Measurements from ENCODE around the gene RPS6KA2. TPM values are rescaled to one million over a fixed set of nuclear protein-coding genes. Genes with fewer than 3 reads are reported as not detected.

The RPS6KA2 gene
- total RNA-seq, 1 experiment from 2014 or later = 18.5 TPM

DNA sequence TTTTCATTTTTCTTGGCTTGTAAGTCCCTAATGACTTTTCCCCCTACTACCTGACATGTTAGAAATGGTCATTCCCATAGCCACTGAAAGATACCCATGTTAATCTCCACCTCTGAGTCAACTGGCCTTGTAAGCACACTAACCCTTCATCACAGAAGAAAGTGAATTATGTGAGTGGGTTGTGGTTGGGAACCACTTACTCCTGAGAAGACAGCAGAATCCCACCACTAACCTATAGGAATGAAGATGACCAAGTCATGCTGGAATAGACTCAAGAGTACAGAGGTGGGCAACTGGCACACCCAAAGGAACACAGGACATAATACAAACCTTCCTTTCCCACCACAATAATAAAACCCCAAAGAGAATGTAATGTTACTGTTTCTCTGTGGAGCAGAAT lies 70.7 kb downstream of the RPS6KA2 start:
- CTCF ChIA-PET = no interaction called here

DNA sequence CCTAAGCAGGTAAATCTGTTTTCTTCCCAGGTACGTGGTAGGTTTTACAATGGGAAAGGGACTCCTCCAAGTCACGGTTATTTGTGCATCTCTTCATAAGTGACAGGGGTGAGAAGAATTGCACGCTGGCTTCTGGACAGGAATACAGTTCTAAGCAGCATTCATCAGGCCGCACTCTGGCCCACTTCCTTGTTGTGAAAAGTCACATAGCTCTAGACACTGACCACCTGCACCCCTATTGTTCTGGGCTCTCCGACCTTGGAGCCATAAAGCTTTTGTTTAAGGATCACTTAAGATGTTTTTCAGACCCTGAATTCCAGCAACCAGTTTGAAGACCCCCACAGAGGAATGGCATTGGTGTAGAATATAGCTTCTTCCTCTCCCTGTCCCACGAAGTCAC lies 72.0 kb downstream of the RPS6KA2 start:
- H3K79me2 ChIP-seq (ENCODE audit: low read depth) = peaks cover 7% of the 10 kb centered on the region; the same call in 1 of the 2 replicates
- CTCF ChIA-PET = no interaction called here
- intact Hi-C loops (cut with micrococcal nuclease; ENCODE audit: unreplicated experiment) = no loop called here

More for the DNA sequence above, 70.7 kb downstream of the RPS6KA2 start:
- intact Hi-C loops (cut with micrococcal nuclease; ENCODE audit: unreplicated experiment) = loop anchor here (1.0 to 2.0 kb wide), 2 partner anchors 70 to 122 kb away; partner anchors contain the start of gene RPS6KA2
- H2AFZ ChIP-seq = no peak overlapping the region
- peak overlapping the region; percentile 64 for H3K4me2 ChIP-seq
- peak overlapping the region; percentile 88 for H3K27ac ChIP-seq
- BruUV-seq (replicated peaks) = TSS peak; percentile 47
- POLR2A ChIA-PET (ENCODE audit: unreplicated experiment) = interaction anchor here (0.6 to 0.9 kb wide), 2 partner anchors 14 to 67 kb away, joined by 3 to 5 read pairs; no protein-coding TSS in a partner anchor
- no peak overlapping the region for H3K4me3 ChIP-seq
- peaks cover 26% of the 10 kb centered on the region for H3F3A ChIP-seq (ENCODE audit: insufficient read depth, low read depth)
- H3K9me2 ChIP-seq (ENCODE audit: insufficient read depth) = no peaks in the 10 kb centered on the region
- TF ChIP-seq, protein P1, sequence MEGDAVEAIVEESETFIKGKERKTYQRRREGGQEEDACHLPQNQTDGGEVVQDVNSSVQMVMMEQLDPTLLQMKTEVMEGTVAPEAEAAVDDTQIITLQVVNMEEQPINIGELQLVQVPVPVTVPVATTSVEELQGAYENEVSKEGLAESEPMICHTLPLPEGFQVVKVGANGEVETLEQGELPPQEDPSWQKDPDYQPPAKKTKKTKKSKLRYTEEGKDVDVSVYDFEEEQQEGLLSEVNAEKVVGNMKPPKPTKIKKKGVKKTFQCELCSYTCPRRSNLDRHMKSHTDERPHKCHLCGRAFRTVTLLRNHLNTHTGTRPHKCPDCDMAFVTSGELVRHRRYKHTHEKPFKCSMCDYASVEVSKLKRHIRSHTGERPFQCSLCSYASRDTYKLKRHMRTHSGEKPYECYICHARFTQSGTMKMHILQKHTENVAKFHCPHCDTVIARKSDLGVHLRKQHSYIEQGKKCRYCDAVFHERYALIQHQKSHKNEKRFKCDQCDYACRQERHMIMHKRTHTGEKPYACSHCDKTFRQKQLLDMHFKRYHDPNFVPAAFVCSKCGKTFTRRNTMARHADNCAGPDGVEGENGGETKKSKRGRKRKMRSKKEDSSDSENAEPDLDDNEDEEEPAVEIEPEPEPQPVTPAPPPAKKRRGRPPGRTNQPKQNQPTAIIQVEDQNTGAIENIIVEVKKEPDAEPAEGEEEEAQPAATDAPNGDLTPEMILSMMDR (conservative IDR thresholded peaks at IDR 0.05) = no peak
- H3K27me3 ChIP-seq (ENCODE audit: insufficient read depth, low read depth) = no peaks in the 10 kb centered on the region
- H4K20me1 ChIP-seq (ENCODE audit: insufficient read depth) = no peaks in the 10 kb centered on the region
- peaks cover 34% of the 10 kb centered on the region for H3K4me1 ChIP-seq (replicated peaks; ENCODE audit: insufficient read depth)
- no peaks in the 10 kb centered on the region for H3K36me3 ChIP-seq (ENCODE audit: low read depth)
- H3K9me3 ChIP-seq (ENCODE audit: insufficient read depth, low read depth) = no peaks in the 10 kb centered on the region
- H3K79me2 ChIP-seq (ENCODE audit: low read depth) = peaks cover 7% of the 10 kb centered on the region; the same call in 1 of the 2 replicates
- no peak for DNase-seq

DNA sequence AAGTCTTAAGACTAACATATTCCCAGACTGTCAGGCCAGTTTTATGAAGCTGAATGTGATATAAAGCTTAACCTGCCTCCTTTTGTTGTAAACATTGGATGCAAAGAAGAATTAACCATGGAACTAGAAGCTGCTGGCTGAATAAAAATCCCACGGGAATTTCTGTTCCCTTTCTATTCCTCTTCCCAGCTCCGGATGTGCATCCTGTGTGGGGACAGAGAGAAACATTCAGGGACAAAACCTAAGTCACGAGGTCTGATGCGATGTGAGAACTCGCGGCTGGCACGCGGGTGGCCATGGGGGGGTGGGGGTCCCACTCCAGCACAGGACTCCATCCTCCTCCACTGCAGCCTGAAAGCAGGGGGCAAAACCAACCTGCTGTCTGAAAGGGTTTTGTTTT lies 72.7 kb downstream of the RPS6KA2 start:
- H3K4me1 ChIP-seq (replicated peaks; ENCODE audit: insufficient read depth) = peaks cover 34% of the 10 kb centered on the region
- H3K9me3 ChIP-seq (ENCODE audit: insufficient read depth, low read depth) = no peaks in the 10 kb centered on the region
- no peak overlapping the region for H3K4me2 ChIP-seq
- H3K9me2 ChIP-seq (ENCODE audit: insufficient read depth) = no peaks in the 10 kb centered on the region
- H3K36me3 ChIP-seq (ENCODE audit: low read depth) = no peaks in the 10 kb centered on the region; the same call in 1 of the 2 replicates
- H3K4me3 ChIP-seq = no peak overlapping the region
- DNase-seq = no peak
- ChIA-PET CTCF (interaction anchor here (0.5 kb wide), 1 partner anchor 59 kb away, joined by 5 read pairs; no protein-coding TSS in a partner anchor), POLR2A (ENCODE audit: unreplicated experiment) (no interaction called here)
- H3K79me2 ChIP-seq (ENCODE audit: low read depth) = peaks cover 7% of the 10 kb centered on the region; the same call in 1 of the 2 replicates
- peaks cover 26% of the 10 kb centered on the region for H3F3A ChIP-seq (ENCODE audit: insufficient read depth, low read depth)
- H4K20me1 ChIP-seq (ENCODE audit: insufficient read depth) = no peaks in the 10 kb centered on the region
- intact Hi-C loops (cut with micrococcal nuclease; ENCODE audit: unreplicated experiment) = no loop called here
- no peak overlapping the region for H3K27ac ChIP-seq
- H2AFZ ChIP-seq = no peak overlapping the region
- no peaks in the 10 kb centered on the region for H3K27me3 ChIP-seq (ENCODE audit: insufficient read depth, low read depth)
- no TSS peak for BruUV-seq (replicated peaks)
- TF ChIP-seq EZH2 (IDR thresholded peaks at IDR 0.05; ENCODE audit: low read depth) = no peak
- TF ChIP-seq, protein P1 (conservative IDR thresholded peaks at IDR 0.05) = no peak

More for the DNA sequence above, 72.0 kb downstream of the RPS6KA2 start:
- Histone ChIP-seq H3F3A (ENCODE audit: insufficient read depth, low read depth) (peaks cover 26% of the 10 kb centered on the region), H3K36me3 (ENCODE audit: low read depth) (no peaks in the 10 kb centered on the region; the same call in 1 of the 2 replicates), H3K4me1 (replicated peaks; ENCODE audit: insufficient read depth) (peaks cover 34% of the 10 kb centered on the region), H4K20me1 (ENCODE audit: insufficient read depth) (no peaks in the 10 kb centered on the region), H3K27ac (no peak overlapping the region), H3K27me3 (ENCODE audit: insufficient read depth, low read depth) (no peaks in the 10 kb centered on the region), H3K9me2 (ENCODE audit: insufficient read depth) (no peaks in the 10 kb centered on the region), H3K9me3 (ENCODE audit: insufficient read depth, low read depth) (no peaks in the 10 kb centered on the region), H2AFZ (no peak overlapping the region), H3K4me3 (no peak overlapping the region), H3K4me2 (no peak overlapping the region)
- POLR2A ChIA-PET (ENCODE audit: unreplicated experiment) = no interaction called here
- BruUV-seq (replicated peaks) = no TSS peak
- DNase-seq = no peak
- no peak for TF ChIP-seq EZH2 (IDR thresholded peaks at IDR 0.05; ENCODE audit: low read depth)
- TF ChIP-seq, protein P1 (conservative IDR thresholded peaks at IDR 0.05) = no peak
